SKM-1 (cell line): ENCODE measurements around the gene PLOD1.

Experiments used
- DNase-seq: peaks from one replicate; lab custom pipeline; 2025; ENCODE audit not compliant: unreplicated experiment; lab: John Stamatoyannopoulos, UW

PLOD1 gene

GRCh38 chr1:11978301-11978700, 43.8 kb downstream of the PLOD1 start:
- no peak for DNase-seq

- no peak for DNase-seq
These were observed 44.7 kb downstream of the PLOD1 start for GRCh38 chr1:11979028-11979850.

- peak; percentile 90 for DNase-seq
These were observed 45.5 kb downstream of the PLOD1 start, which contains the start of gene MFN2 for GRCh38 chr1:11979851-11980675. Gene MFN2 (plus strand): TSS chr1:11980444. CDS start chr1:11989169, 8,725 bp downstream.

GRCh38 chr1:11980676-11980972, 46.1 kb downstream of the PLOD1 start:
- DNase-seq = no peak

- no peak for DNase-seq
These were observed 47.0 kb downstream of the PLOD1 start for GRCh38 chr1:11981378-11982009.

- DNase-seq = no peak
These were observed 47.5 kb downstream of the PLOD1 start for GRCh38 chr1:11982010-11982392.

- DNase-seq = no peak
These were observed 49.6 kb downstream of the PLOD1 start for GRCh38 chr1:11984121-11984520.

- DNase-seq = no peak
These were observed 50.1 kb downstream of the PLOD1 start for GRCh38 chr1:11984576-11984975.

GRCh38 chr1:11985171-11985570, 50.7 kb downstream of the PLOD1 start:
- no peak for DNase-seq

GRCh38 chr1:11985851-11986250, 51.3 kb downstream of the PLOD1 start:
- peak; percentile 63 for DNase-seq

- DNase-seq = no peak
These were observed 55.2 kb downstream of the PLOD1 start for GRCh38 chr1:11989669-11990068.

GRCh38 chr1:11990303-11991032, 56.0 kb downstream of the PLOD1 start:
- DNase-seq = no peak

- DNase-seq = no peak
These were observed 57.6 kb downstream of the PLOD1 start for GRCh38 chr1:11991969-11992676.

- no peak for DNase-seq
These were observed 62.7 kb downstream of the PLOD1 start for GRCh38 chr1:11997081-11997850.

- DNase-seq = no peak
These were observed 64.1 kb downstream of the PLOD1 start for GRCh38 chr1:11998636-11999035.

GRCh38 chr1:11999236-11999635, 64.7 kb downstream of the PLOD1 start:
- DNase-seq = no peak

GRCh38 chr1:12001249-12001917, 66.9 kb downstream of the PLOD1 start:
- peak; percentile 11 for DNase-seq

- no peak for DNase-seq
These were observed 67.5 kb downstream of the PLOD1 start for GRCh38 chr1:12001996-12002493.

- no peak for DNase-seq
These were observed 69.2 kb downstream of the PLOD1 start for GRCh38 chr1:12003762-12004161.
